ENCODE results near the gene ABTB2. TPM values are rescaled to one million over a fixed set of nuclear protein-coding genes. Genes with fewer than 3 reads are reported as not detected.

ABTB2 gene
- total RNA-seq, 1 donor from 2014 or later = 0.89 TPM

DNA sequence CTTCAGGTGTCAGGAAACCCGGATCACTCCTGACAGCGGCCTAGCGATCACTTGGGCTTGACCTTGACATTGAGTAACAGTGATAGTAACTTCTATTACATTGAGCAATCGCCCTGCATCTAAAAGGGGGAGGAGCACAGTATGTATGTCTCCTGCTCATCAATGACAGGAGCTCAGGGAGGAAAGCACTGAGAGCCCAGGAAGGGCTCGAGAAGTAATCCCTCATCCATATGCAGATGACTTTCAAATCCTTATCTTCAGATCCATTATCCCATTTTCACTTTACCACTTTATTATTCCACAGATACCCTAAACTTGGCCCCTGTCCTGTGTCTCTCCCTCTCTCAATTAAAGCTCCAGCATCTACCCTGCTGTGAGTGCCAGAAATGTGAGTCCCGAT, 47.8 kb downstream of the ABTB2 start:
- H3K4me1 Mint-ChIP-seq (ENCODE audit: unreplicated experiment) = peaks cover 2% of the 10 kb centered on the region
- DNase-seq (ENCODE audit: extremely low spot score, unreplicated experiment) = no peak

GRCh38 chr11:34308913-34309585, 48.8 kb downstream of the ABTB2 start:
- Mint-ChIP-seq H3K4me3 (ENCODE audit: unreplicated experiment) (no peak overlapping the region), H3K9me3 (ENCODE audit: unreplicated experiment) (no peaks in the 10 kb centered on the region), H3K36me3 (ENCODE audit: unreplicated experiment) (no peaks in the 10 kb centered on the region), H3K27ac (ENCODE audit: unreplicated experiment) (no peak overlapping the region), H3K27me3 (ENCODE audit: unreplicated experiment) (peaks cover 13% of the 10 kb centered on the region), H3K4me1 (ENCODE audit: unreplicated experiment) (peaks cover 2% of the 10 kb centered on the region)
- DNase-seq (ENCODE audit: extremely low spot score, unreplicated experiment) = no peak
- TF ChIP-seq, protein P1, sequence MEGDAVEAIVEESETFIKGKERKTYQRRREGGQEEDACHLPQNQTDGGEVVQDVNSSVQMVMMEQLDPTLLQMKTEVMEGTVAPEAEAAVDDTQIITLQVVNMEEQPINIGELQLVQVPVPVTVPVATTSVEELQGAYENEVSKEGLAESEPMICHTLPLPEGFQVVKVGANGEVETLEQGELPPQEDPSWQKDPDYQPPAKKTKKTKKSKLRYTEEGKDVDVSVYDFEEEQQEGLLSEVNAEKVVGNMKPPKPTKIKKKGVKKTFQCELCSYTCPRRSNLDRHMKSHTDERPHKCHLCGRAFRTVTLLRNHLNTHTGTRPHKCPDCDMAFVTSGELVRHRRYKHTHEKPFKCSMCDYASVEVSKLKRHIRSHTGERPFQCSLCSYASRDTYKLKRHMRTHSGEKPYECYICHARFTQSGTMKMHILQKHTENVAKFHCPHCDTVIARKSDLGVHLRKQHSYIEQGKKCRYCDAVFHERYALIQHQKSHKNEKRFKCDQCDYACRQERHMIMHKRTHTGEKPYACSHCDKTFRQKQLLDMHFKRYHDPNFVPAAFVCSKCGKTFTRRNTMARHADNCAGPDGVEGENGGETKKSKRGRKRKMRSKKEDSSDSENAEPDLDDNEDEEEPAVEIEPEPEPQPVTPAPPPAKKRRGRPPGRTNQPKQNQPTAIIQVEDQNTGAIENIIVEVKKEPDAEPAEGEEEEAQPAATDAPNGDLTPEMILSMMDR (IDR thresholded peaks at IDR 0.05) = no peak

More for the DNA sequence above, 47.8 kb downstream of the ABTB2 start:
- Mint-ChIP-seq H3K4me3 (ENCODE audit: unreplicated experiment) (no peak overlapping the region), H3K27ac (ENCODE audit: unreplicated experiment) (no peak overlapping the region), H3K9me3 (ENCODE audit: unreplicated experiment) (no peaks in the 10 kb centered on the region), H3K27me3 (ENCODE audit: unreplicated experiment) (peaks cover 13% of the 10 kb centered on the region), H3K36me3 (ENCODE audit: unreplicated experiment) (no peaks in the 10 kb centered on the region)
- TF ChIP-seq, protein P1 (IDR thresholded peaks at IDR 0.05) = no peak

DNA sequence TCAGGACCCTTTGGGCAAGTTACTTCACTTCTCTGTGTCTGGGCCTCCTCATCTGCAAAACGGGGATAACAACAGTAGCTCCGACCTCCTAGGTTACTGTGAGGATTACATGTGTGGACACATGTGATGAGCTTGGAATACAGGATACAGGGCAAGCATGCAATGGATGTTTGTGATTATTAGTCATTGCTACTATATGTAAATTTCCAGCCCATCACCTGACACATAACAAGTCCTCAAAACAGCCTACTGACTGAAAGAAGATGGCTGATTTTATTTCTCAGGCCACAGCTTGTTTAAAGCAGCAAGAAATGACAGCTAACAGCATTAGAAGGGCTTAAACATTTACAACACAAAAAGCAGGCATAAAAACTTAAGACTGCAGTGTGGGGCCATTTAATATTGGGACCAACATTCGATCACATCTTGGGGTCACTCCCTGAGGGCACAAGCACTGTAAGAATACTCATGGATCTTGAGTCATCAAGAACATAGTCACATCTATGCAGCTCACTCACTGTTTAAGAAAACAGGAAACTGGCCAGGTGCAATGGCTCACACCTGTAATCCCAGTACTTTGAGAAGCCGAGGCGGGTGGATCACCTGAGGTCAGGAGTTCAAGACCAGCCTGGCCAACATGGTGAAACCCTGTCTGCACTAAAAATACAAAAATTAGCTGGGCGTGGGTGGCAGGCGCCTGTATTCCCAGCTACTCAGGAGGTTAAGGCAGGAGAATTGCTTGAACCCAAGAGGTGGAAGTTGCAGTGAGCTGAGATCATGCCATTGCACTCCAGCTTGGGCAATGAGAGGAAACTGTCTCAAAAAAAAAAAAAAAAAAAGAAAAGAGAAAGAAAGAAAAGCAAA, 49.5 kb downstream of the ABTB2 start:
- Mint-ChIP-seq H3K4me3 (ENCODE audit: unreplicated experiment) (no peak overlapping the region), H3K4me1 (ENCODE audit: unreplicated experiment) (peaks cover 2% of the 10 kb centered on the region), H3K27me3 (ENCODE audit: unreplicated experiment) (peaks cover 13% of the 10 kb centered on the region), H3K9me3 (ENCODE audit: unreplicated experiment) (no peaks in the 10 kb centered on the region), H3K36me3 (ENCODE audit: unreplicated experiment) (no peaks in the 10 kb centered on the region), H3K27ac (ENCODE audit: unreplicated experiment) (no peak overlapping the region)
- TF ChIP-seq, protein P1 (IDR thresholded peaks at IDR 0.05) = no peak
- DNase-seq (ENCODE audit: extremely low spot score, unreplicated experiment) = no peak

DNA sequence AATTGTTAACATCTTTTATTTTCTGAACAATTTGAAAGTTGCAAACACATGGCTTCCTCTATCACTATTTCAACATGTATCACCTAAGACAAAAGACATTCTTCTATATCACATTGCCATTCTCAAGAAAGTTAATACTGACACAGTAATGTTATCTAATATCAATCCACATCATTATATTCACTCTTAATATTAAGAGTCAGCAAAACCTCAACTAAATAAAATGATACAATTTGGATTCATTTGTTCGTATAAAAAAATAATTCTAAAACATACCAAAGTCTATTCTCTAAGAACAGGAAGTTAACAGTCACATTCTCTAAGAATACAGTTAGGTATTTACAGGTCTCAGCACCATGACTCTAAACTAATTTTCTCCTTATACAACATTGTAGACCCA, 52.0 kb downstream of the ABTB2 start:
- no peak for DNase-seq (ENCODE audit: extremely low spot score, unreplicated experiment)
- Mint-ChIP-seq H3K27me3 (ENCODE audit: unreplicated experiment) (peaks cover 10% of the 10 kb centered on the region), H3K36me3 (ENCODE audit: unreplicated experiment) (no peaks in the 10 kb centered on the region), H3K4me3 (ENCODE audit: unreplicated experiment) (no peak overlapping the region), H3K4me1 (ENCODE audit: unreplicated experiment) (peaks cover 10% of the 10 kb centered on the region), H3K9me3 (ENCODE audit: unreplicated experiment) (no peaks in the 10 kb centered on the region), H3K27ac (ENCODE audit: unreplicated experiment) (no peak overlapping the region)
- TF ChIP-seq, protein P1 (IDR thresholded peaks at IDR 0.05) = no peak

GRCh38 chr11:34305193-34305592, 52.6 kb downstream of the ABTB2 start:
- H3K9me3 Mint-ChIP-seq (ENCODE audit: unreplicated experiment) = no peaks in the 10 kb centered on the region
- no peak for DNase-seq (ENCODE audit: extremely low spot score, unreplicated experiment)
- peaks cover 10% of the 10 kb centered on the region for H3K4me1 Mint-ChIP-seq (ENCODE audit: unreplicated experiment)
- H3K27me3 Mint-ChIP-seq (ENCODE audit: unreplicated experiment) = peaks cover 7% of the 10 kb centered on the region
- H3K36me3 Mint-ChIP-seq (ENCODE audit: unreplicated experiment) = no peaks in the 10 kb centered on the region
- H3K4me3 Mint-ChIP-seq (ENCODE audit: unreplicated experiment) = no peak overlapping the region
- TF ChIP-seq, protein P1 (IDR thresholded peaks at IDR 0.05) = no peak
- no peak overlapping the region for H3K27ac Mint-ChIP-seq (ENCODE audit: unreplicated experiment)
